Measurements from ENCODE around the gene ERRFI1. TPM values are rescaled to one million over a fixed set of nuclear protein-coding genes. Genes with fewer than 3 reads are reported as not detected.

The ERRFI1 gene
- total and polyA plus RNA-seq, 10 of the 15 experiments (the other 5 are each of a cell fraction or from before 2014, with no cell fraction given), result 0.90 to 6.5 (median 3.1) TPM

DNA sequence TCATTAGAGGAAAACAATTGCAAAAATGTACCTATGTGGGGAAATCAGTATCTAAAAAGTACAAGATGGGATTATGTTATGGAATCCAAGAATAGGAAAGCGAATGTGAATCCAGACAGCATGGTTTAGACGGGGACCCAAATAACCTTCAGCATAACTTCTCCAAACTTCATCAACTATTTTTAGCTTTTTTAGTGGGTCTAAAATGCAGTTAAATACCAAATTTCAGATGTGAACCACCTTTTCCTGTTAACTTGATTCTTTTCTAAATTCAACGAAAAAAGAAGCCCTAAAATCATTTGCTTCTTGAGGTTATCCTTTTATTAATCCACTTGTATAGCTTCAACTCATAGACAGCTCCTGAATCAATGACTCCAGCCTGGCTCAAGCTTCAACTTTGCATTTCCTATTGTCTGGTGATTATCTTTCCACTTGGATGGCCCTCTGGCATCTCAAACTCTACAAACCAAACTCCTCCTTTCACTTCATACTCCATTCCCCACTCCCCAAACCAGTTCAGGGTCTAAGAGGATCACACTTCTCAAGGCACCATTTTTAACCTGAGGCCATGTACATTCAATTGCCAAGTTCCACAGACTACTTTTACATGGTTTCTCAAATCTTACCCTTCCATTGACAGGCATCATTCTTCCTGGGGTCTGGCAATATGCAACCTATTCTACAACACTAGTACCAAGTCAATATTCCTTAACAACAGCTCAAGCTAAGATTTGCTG is 7.4 kb downstream of the ERRFI1 start:
- FAIRE-seq (no peak), ATAC-seq (no peak), DNase-seq (ENCODE audit: low read depth, low spot score) (no peak)
- no peaks in the 10 kb centered on the region for H3K4me1 ChIP-seq (ENCODE audit: control insufficient read depth, insufficient read depth, low read length)
- ChIA-PET POLR2A (no interaction called here), RAD21 (ENCODE audit: unreplicated experiment) (interaction anchor here (0.7 to 8.1 kb wide), 5 partner anchors 44 to 700 kb away, joined by 3 to 96 read pairs (median 4); no protein-coding TSS in a partner anchor), SMC1A (ENCODE audit: uncharacterized antibody, unreplicated experiment) (interaction anchor here (1.2 to 10.0 kb wide), 8 partner anchors 13 to 330 kb away, joined by 3 to 79 read pairs (median 6); no protein-coding TSS in a partner anchor), CTCF (interaction anchor here (0.7 to 11.7 kb wide), 9 partner anchors 12 to 349 kb away, joined by 3 to 263 read pairs (median 4); no protein-coding TSS in a partner anchor)
- WGBS (ENCODE audit: insufficient coverage, insufficient replicate concordance, low lambda C conversion rate, missing lambda C conversion rate), result 23% methylated on average over 3 of the region's 3 CpGs
- no peaks in the 10 kb centered on the region for H3K79me2 ChIP-seq (ENCODE audit: control insufficient read depth, insufficient read depth, low read length)
- intact Hi-C loops (cut with micrococcal nuclease; ENCODE audit: unreplicated experiment) (loop anchor here (5.0 kb wide), 1 partner anchor 36 kb away; no protein-coding TSS in a partner anchor), in situ Hi-C loops (cut with MboI) (loop anchor here (10.0 kb wide), 1 partner anchor 326 kb away; no protein-coding TSS in a partner anchor)
- H2AFZ ChIP-seq (ENCODE audit: control insufficient read depth, low read depth, low read length), result no peak overlapping the region
- H4K20me1 ChIP-seq (ENCODE audit: control insufficient read depth, insufficient read depth), result no peaks in the 10 kb centered on the region
- no peak overlapping the region for H3K27ac ChIP-seq (ENCODE audit: control insufficient read depth, insufficient read depth)
- BruUV-seq (replicated peaks), result no TSS peak
- no peak overlapping the region for H3K4me3 ChIP-seq
- H3K4me2 ChIP-seq (ENCODE audit: control insufficient read depth, insufficient read depth), result no peak overlapping the region
- no peaks in the 10 kb centered on the region for H3K27me3 ChIP-seq (replicated peaks in 1 of 2; ENCODE audit: control insufficient read depth in 2 of 2, insufficient read depth in 2 of 2, low read length in 1 of 2)
- no peaks in the 10 kb centered on the region for H3K36me3 ChIP-seq (ENCODE audit: control insufficient read depth in 2 of 2, insufficient read depth in 2 of 2, low read length in 1 of 2)
- TF ChIP-seq EGR1 (IDR thresholded peaks at IDR 0.05; ENCODE audit: borderline replicate concordance in 1 of 2, low read depth in 2 of 2, low read length in 2 of 2) (no peak), HDAC2 (IDR thresholded peaks at IDR 0.05) (no peak), BACH1 (IDR thresholded peaks at IDR 0.05; ENCODE audit: borderline replicate concordance) (no peak), NR2C1 (IDR thresholded peaks at IDR 0.05) (no peak), ZZZ3 (IDR thresholded peaks at IDR 0.05; ENCODE audit: control insufficient read depth, insufficient read length, low read depth) (no peak)
- no peak overlapping the region for H3K9ac ChIP-seq (ENCODE audit: control insufficient read depth, insufficient read depth, low read length)
- no peaks in the 10 kb centered on the region for H3K9me3 ChIP-seq (replicated peaks; ENCODE audit: control insufficient read depth, insufficient read depth, low read length)

Measured in GM12878 (cell line).